ENCODE measurements around the gene TRIM24.

Gene TRIM24

DNA sequence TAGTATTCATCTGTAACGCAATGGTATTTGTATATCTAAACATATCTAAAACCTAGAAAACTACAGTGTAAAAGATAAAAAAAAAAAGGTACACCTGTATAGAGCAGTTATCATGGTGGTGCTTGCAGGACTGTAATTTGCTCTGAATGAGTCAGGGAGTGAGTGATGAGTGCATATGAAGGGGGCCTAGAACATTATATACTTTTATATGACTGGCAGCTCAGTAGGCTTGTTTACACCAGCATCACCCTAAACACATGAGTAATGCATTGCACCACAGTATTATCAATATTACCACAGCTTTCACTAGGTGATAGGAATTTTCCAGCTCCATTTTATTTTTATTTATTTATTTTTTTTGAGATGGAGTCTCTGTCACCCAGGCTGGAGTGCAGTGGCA lies 40.8 kb downstream of the TRIM24 start:
- no peak overlapping the region for H3K4me3 ChIP-seq (replicated peaks; ENCODE audit: low read depth, low read length)
- no peak for TF ChIP-seq CTCF (IDR thresholded peaks at IDR 0.05; ENCODE audit: low read length, missing control alignments)
- no peak for DNase-seq (ENCODE audit: low read depth)

- no peak for TF ChIP-seq CTCF (IDR thresholded peaks at IDR 0.05; ENCODE audit: low read length, missing control alignments)
- no peak for DNase-seq (ENCODE audit: low read depth)
- H3K4me3 ChIP-seq (replicated peaks; ENCODE audit: low read depth, low read length): no peak overlapping the region
Measured at GRCh38 chr7:138502023-138502767, 42.1 kb downstream of the TRIM24 start.

DNA sequence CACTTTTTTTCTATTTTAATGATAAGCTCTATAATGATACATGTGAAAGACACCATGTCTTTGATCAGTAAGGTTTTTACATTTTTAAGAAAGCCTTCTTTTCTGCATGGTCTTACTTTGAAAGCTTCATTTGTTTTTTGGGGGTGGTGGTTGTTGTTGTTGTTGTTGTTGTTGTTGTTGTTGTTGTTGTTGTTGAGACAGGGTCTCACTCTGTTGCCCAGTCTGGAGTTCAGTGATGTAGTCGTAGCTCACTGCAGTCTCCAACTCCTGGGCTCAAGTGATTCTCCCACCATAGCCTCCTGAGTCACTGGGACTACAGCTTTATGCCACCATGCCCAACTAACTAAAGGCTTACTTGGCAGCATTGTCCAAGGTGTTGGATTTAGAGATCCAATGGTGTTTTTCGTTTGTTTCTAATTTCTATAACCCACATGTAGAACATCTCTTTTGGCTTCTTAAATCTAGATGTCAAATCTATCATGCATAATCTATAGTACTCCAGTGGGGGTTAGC lies 45.4 kb downstream of the TRIM24 start:
- no peak for DNase-seq (ENCODE audit: low read depth)
- no peak overlapping the region for H3K4me3 ChIP-seq (replicated peaks; ENCODE audit: low read depth, low read length)
- no peak for TF ChIP-seq CTCF (IDR thresholded peaks at IDR 0.05; ENCODE audit: low read length, missing control alignments)

DNA sequence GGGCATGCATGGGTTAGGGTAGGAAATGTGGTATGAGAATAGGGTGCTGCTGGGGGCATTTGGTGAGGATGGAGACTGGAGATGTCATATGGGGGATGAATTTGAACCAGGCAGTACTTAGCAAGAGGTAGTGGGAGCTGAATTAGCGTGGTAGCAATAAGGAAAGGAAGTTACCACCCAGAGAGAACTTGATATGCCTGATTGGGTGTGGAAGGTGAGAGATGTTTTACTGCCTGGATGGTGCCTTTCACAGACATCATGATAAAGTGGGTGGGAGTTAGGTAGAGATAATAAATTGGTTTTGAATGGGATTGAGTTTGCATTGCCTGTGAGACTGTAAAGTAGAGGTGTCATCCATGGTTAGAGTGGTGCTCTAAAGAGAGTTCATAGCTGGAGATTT lies 46.7 kb downstream of the TRIM24 start:
- DNase-seq (ENCODE audit: low read depth): no peak
- no peak overlapping the region for H3K4me3 ChIP-seq (replicated peaks; ENCODE audit: low read depth, low read length)
- TF ChIP-seq CTCF (IDR thresholded peaks at IDR 0.05; ENCODE audit: low read length, missing control alignments): no peak

DNA sequence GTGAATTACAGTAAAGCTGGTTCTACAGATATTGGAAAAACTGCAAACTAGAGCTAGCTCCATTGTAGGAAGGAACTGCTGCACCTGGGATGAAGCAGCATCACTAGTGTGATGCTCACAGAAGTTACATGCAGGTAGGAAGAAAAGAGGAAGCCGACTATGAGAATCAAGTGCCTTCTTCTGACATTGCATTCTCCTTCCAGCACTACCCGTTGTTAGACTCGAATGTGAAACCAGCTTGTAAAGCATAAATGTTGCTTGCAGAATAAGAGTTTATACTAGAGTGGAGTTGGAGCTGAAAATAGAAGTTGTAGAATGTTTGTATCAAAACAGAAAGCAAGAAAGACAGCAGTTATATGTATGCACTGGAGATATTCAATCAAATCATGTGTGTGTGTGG lies 49.9 kb downstream of the TRIM24 start:
- TF ChIP-seq CTCF (IDR thresholded peaks at IDR 0.05; ENCODE audit: low read length, missing control alignments): no peak
- no peak overlapping the region for H3K4me3 ChIP-seq (replicated peaks; ENCODE audit: low read depth, low read length)
- no peak for DNase-seq (ENCODE audit: low read depth)

DNA sequence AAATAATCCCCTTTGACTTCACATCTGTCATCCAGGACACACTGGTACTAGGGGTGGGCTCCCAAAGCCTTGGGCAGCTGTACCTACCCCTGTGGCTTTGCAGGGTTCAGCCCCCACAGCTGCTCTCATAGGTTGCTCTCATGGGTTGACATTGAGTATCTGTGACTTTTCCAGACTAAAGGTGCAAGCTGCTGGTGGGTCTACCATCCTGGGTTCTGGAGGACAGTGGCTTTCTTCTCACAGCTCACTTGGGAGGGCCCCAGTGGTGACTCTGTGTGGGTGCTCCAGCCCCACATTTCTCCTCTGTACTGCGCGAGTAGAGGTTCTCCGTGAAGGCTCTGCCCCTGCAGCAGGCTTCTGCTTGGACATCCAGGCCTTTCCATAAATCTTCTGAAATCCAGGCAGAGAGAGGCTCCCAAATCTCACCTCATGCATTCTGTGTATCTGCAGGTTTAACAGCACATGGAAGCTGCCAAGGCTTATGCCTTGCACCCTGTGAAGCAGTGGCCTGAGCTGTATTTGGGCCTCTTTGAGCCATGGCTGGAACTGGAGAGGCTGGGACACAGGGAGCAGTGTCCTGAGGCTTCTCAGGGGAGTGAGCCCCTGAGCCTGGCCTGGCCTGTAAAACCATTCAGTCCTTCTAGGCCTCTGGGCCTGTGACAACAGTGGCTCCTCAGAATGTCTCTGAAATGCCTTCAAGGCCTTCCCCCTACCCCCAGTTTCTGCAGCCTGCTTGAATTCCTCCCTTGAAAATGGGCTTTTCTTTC lies 52.2 kb downstream of the TRIM24 start:
- no peak for TF ChIP-seq CTCF (IDR thresholded peaks at IDR 0.05; ENCODE audit: low read length, missing control alignments)
- no peak overlapping the region for H3K4me3 ChIP-seq (replicated peaks; ENCODE audit: low read depth, low read length)
- DNase-seq (ENCODE audit: low read depth): no peak
